ENCODE data around the gene AGRN.

DNA sequence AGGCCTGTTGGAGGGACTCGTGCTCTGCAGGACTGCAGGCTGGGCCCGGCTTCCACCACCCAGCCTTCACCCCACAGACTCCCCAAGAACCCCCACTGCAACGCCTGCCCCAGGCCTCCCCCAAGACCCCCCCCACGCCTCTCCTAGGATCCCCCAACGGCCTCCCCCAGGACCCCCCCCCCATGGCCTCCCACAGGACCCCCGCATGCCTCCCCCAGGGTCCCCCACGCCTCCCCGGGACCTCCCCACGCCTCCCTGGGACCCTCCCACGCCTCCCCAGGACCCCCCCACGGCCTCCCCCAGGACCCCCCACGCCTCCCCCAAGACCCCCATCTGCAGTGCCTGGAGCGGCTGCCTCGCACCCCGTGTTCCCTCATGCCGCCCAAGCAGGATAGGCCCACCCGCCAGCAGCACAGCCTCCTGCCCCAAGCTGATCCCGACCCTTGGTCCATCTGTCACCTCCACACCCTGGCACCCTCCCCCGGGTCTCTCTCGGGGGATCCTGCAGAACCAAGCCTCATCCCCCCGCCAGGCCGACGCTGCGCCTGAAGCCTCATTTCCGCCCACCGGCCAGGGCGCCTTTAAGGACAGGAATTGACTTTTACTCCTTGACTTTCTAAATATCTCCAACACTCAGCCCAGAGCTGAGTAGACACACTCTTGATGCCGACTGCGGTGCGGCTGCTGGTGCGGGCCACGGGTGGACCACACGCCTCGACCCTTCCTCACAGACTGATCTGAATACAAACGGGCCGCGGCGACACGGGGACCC is 68.3 kb downstream of the AGRN start:
- TF ChIP-seq ISL1 (CRISPR knock-in tag; IDR thresholded peaks at IDR 0.05) (no peak), ZFP3 (CRISPR knock-in tag; IDR thresholded peaks at IDR 0.05) (no peak), ZFP30 (CRISPR knock-in tag; IDR thresholded peaks at IDR 0.05) (no peak)

All from SK-N-SH treated with all-trans-retinoic acid at 6 μM for 48 hours (cell line).